OCI-LY3 (cell line): Measurements from ENCODE around the gene LTBP1.

ENCODE experiments used
- EZH2phosphoT487 ChIP-seq: fragments of 200-600 bp; shearing (Covaris generic); IDR thresholded peaks from 2 replicates; pipeline ENCODE4 v1.6.1; 2018; ENCODE audit warnings: antibody characterized with exemption, mixed run types, low read depth
- TF ChIP-seq, protein P1 (sequence below): fragments of 200-600, 300-600 bp; sonication (generic); IDR thresholded peaks from 2 replicates; pipeline ENCODE4 v1.5.1; 2014; ENCODE audit warnings: antibody characterized with exemption, low read length, low read depth

DNA sequence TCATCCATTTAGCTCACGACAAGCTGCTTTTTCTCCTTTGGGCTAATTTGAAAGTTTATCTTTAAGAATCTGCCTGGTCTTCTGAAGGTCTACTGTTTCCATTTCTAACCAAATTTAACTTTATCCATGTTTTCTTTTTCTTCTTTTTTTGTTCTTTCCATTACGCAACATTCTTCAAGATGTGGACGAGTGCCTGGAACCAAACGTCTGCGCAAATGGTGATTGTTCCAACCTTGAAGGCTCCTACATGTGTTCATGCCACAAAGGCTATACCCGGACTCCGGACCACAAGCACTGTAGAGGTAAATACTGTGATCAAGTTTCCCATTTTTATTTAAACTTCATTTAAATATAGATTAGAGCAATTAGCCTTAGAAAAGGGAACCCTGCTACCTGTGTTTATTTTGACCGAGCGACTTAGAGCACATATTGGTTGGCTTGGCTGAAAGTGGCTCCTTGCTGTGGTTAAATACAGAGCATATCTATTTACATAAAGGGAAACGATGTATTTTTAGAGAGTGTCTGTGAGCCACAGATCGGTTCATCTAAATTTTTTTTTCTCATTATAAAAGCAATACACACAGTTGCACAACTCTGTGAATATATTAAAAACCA, 346.3 kb downstream of the LTBP1 start:
- no peak for TF ChIP-seq EZH2phosphoT487
- TF ChIP-seq, protein P1, sequence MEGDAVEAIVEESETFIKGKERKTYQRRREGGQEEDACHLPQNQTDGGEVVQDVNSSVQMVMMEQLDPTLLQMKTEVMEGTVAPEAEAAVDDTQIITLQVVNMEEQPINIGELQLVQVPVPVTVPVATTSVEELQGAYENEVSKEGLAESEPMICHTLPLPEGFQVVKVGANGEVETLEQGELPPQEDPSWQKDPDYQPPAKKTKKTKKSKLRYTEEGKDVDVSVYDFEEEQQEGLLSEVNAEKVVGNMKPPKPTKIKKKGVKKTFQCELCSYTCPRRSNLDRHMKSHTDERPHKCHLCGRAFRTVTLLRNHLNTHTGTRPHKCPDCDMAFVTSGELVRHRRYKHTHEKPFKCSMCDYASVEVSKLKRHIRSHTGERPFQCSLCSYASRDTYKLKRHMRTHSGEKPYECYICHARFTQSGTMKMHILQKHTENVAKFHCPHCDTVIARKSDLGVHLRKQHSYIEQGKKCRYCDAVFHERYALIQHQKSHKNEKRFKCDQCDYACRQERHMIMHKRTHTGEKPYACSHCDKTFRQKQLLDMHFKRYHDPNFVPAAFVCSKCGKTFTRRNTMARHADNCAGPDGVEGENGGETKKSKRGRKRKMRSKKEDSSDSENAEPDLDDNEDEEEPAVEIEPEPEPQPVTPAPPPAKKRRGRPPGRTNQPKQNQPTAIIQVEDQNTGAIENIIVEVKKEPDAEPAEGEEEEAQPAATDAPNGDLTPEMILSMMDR, result no peak
